IPS-18a (cell line): Measurements from ENCODE around the gene GLT6D1.
"Not testable (repeated sequence)": the region's sequence is repeated elsewhere in the genome, so short reads cannot be mapped to it uniquely, and the experiment has no call there.

Source experiments
- H3K27ac ChIP-seq: one replicate; pipeline ENCODE4 v1.5.1; 2013; ENCODE audit warnings: low read length
- H3K27me3 ChIP-seq: one replicate; pipeline ENCODE4 v1.6.1; 2013; ENCODE audit warnings: mild to moderate bottlenecking, low read length; ENCODE audit not compliant: control insufficient read depth, insufficient read depth
- H3K36me3 ChIP-seq: one replicate; pipeline ENCODE4 v1.6.1; 2013; ENCODE audit warnings: low read depth, low read length; ENCODE audit not compliant: control insufficient read depth
- H3K4me1 ChIP-seq: one replicate; pipeline ENCODE4 v1.6.1; 2013; ENCODE audit warnings: low read depth, low read length; ENCODE audit not compliant: control insufficient read depth
- H3K4me3 ChIP-seq: one replicate; pipeline ENCODE4 v1.5.1; 2013; ENCODE audit warnings: low read length
- H3K9ac ChIP-seq: one replicate; pipeline ENCODE4 v1.6.1; 2013; ENCODE audit warnings: mild to moderate bottlenecking, low read length, moderate library complexity
- H3K9me3 ChIP-seq: one replicate; pipeline ENCODE4 v1.6.1; 2013; ENCODE audit warnings: low read depth, low read length; ENCODE audit not compliant: control insufficient read depth

Gene GLT6D1

GRCh38 chr9:135648494-135649410 lies 9.4 kb upstream of the GLT6D1 start:
- peaks cover 70% of the 10 kb centered on the region for H3K9me3 ChIP-seq
- H3K36me3 ChIP-seq, result no peaks in the 10 kb centered on the region
- H3K9ac ChIP-seq, result no peak overlapping the region

GRCh38 chr9:135647884-135648283 lies 8.5 kb upstream of the GLT6D1 start:
- no peaks in the 10 kb centered on the region for H3K36me3 ChIP-seq
- H3K9me3 ChIP-seq, result peaks cover 64% of the 10 kb centered on the region
- peaks cover 8% of the 10 kb centered on the region for H3K4me1 ChIP-seq
- no peak overlapping the region for H3K9ac ChIP-seq
- H3K4me3 ChIP-seq, result no peak overlapping the region
- H3K27me3 ChIP-seq, result no peaks in the 10 kb centered on the region
- H3K27ac ChIP-seq, result no peak overlapping the region

More at GRCh38 chr9:135648494-135649410, 9.4 kb upstream of the GLT6D1 start:
- Histone ChIP-seq H3K27ac (no peak overlapping the region), H3K27me3 (no peaks in the 10 kb centered on the region), H3K4me3 (no peak overlapping the region), H3K4me1 (peaks cover 8% of the 10 kb centered on the region)

DNA sequence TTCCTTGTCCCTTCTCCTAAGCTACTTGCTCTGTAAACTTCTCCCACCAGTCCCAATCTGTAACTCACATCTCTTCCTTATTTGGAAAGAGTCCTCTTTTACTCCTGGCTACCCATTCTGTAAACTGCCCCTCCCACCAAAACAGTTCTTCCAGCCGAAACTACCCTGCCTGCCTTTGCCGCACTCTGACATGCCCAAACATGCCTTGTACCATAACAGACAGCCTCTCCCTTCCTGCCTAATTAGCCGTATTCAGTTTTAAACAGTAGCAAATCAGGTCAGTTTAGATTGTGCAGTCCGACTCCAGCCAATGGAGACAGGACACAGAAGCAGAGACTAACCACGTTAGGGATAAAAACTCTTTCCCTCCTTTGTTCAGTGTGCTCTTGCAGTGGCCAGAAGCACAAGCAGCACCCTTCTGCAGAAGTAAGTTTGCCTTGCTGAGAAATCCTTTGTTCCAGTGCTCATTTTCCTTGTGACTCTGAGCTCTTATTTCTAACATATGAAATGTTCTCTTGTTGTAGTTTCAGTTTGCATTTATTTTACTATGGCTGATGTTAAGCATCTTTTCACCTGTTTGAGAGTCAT lies 5.4 kb upstream of the GLT6D1 start:
- H3K4me3 ChIP-seq, result no peak overlapping the region
- peaks cover under 1% of the 10 kb centered on the region for H3K4me1 ChIP-seq
- no peak overlapping the region for H3K27ac ChIP-seq
- H3K9me3 ChIP-seq, result peaks cover 48% of the 10 kb centered on the region
- H3K9ac ChIP-seq, result no peak overlapping the region
- no peaks in the 10 kb centered on the region for H3K36me3 ChIP-seq
- no peaks in the 10 kb centered on the region for H3K27me3 ChIP-seq

GRCh38 chr9:135641745-135642144 lies 2.4 kb upstream of the GLT6D1 start:
- H3K9me3 ChIP-seq, result peaks cover 23% of the 10 kb centered on the region
- no peaks in the 10 kb centered on the region for H3K27me3 ChIP-seq
- H3K9ac ChIP-seq, result no peak overlapping the region
- H3K4me3 ChIP-seq, result no peak overlapping the region
- H3K36me3 ChIP-seq, result no peaks in the 10 kb centered on the region
- H3K27ac ChIP-seq, result no peak overlapping the region
- H3K4me1 ChIP-seq, result no peaks in the 10 kb centered on the region

- H3K36me3 ChIP-seq, result no peaks in the 10 kb centered on the region
- H3K9me3 ChIP-seq, result peaks cover 16% of the 10 kb centered on the region
- H3K4me3 ChIP-seq, result no peak overlapping the region
- no peaks in the 10 kb centered on the region for H3K27me3 ChIP-seq
- H3K27ac ChIP-seq, result no peak overlapping the region
- no peak overlapping the region for H3K9ac ChIP-seq
- no peaks in the 10 kb centered on the region for H3K4me1 ChIP-seq
These were observed 1.7 kb upstream of the GLT6D1 start for GRCh38 chr9:135641047-135641446.

DNA sequence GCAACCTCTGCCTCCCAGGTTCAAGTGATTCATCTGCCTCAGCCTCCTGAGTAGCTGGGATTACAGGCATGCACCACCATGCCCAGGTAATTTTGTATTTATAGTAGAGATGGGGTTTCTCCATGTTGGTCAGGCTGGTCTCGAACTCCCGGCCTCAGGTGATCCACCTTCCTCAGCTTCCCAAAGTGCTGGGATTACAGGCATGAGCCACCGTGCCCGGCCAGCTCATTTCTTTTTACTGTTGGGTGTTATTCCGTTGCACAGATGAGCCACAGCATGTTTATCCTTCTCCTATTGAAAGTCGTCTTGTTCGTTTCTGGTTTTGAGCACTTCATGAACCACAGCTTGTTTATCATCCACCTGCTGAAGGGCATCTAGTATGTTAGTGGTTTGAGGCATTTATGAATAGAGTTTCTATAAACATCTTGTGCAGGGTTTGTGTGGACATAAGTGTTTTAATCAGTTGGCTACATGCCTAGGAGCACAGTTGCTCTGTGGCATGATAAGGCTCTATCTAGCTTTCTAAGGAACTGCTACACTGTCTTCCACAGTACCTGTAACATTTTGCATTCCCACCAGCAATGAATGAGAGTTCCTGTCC lies 2.3 kb downstream of the GLT6D1 start:
- H3K27ac ChIP-seq, H3K36me3 ChIP-seq, H3K27me3 ChIP-seq, H3K4me1 ChIP-seq, H3K9me3 ChIP-seq, H3K4me3 ChIP-seq, H3K9ac ChIP-seq: not testable (repeated sequence)

DNA sequence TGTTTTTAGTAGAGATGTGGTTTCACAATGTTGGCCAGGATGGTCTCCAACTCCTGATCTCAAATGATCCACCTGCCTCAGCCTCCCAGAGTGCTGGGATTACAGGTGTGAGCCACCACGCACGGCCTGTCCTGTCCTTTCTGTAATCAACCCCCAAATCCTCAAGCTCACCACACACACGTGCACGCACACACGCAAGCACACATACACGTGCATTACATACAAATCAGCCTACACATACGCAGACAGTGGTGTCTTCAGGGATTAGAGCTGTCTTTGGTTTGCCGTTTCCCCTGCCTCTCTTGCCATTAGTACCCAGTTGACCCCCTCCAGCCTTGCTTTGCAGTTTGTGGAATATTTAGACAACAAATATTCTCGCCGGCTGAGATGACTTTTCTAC lies 6.5 kb downstream of the GLT6D1 start:
- no peaks in the 10 kb centered on the region for H3K36me3 ChIP-seq
- H3K9me3 ChIP-seq, result peaks cover 4% of the 10 kb centered on the region
- H3K27ac ChIP-seq, result no peak overlapping the region
- H3K4me3 ChIP-seq, result no peak overlapping the region
- H3K27me3 ChIP-seq, result no peaks in the 10 kb centered on the region
- no peak overlapping the region for H3K9ac ChIP-seq
- H3K4me1 ChIP-seq, result no peaks in the 10 kb centered on the region

GRCh38 chr9:135624282-135624681 lies 15.1 kb downstream of the GLT6D1 start:
- H3K9me3 ChIP-seq, result peaks cover 8% of the 10 kb centered on the region
- H3K4me3 ChIP-seq, result no peak overlapping the region
- no peak overlapping the region for H3K9ac ChIP-seq
- no peaks in the 10 kb centered on the region for H3K36me3 ChIP-seq
- H3K4me1 ChIP-seq, result no peaks in the 10 kb centered on the region
- H3K27me3 ChIP-seq, result no peaks in the 10 kb centered on the region
- H3K27ac ChIP-seq, result no peak overlapping the region

- Histone ChIP-seq H3K9ac (no peak overlapping the region), H3K4me1 (no peaks in the 10 kb centered on the region), H3K9me3 (peaks cover 7% of the 10 kb centered on the region), H3K4me3 (no peak overlapping the region), H3K27ac (no peak overlapping the region), H3K27me3 (no peaks in the 10 kb centered on the region), H3K36me3 (no peaks in the 10 kb centered on the region)
These were observed 16.8 kb downstream of the GLT6D1 start for GRCh38 chr9:135622415-135623020.

GRCh38 chr9:135620558-135620957 lies 18.8 kb downstream of the GLT6D1 start:
- H3K4me3 ChIP-seq, result no peak overlapping the region
- no peak overlapping the region for H3K9ac ChIP-seq
- H3K27me3 ChIP-seq, result no peaks in the 10 kb centered on the region
- H3K36me3 ChIP-seq, result no peaks in the 10 kb centered on the region
- H3K9me3 ChIP-seq, result no peaks in the 10 kb centered on the region
- no peaks in the 10 kb centered on the region for H3K4me1 ChIP-seq
- H3K27ac ChIP-seq, result no peak overlapping the region

- H3K9ac ChIP-seq, result no peak overlapping the region
- H3K36me3 ChIP-seq, result no peaks in the 10 kb centered on the region
- no peak overlapping the region for H3K27ac ChIP-seq
- H3K9me3 ChIP-seq, result no peaks in the 10 kb centered on the region
- H3K4me3 ChIP-seq, result no peak overlapping the region
- no peaks in the 10 kb centered on the region for H3K27me3 ChIP-seq
- no peaks in the 10 kb centered on the region for H3K4me1 ChIP-seq
These were observed 19.8 kb downstream of the GLT6D1 start for GRCh38 chr9:135619599-135619886.
